ENCODE measurements around the gene DNAH7. TPM values are rescaled to one million over a fixed set of nuclear protein-coding genes. Genes with fewer than 3 reads are reported as not detected.

DNAH7 gene
- total and polyA plus RNA-seq, 2 experiments from 2014 or later, result 0.35 to 1.1 TPM

- DNase-seq (ENCODE audit: low spot score), result no peak
- Histone ChIP-seq H3K4me1 (ENCODE audit: insufficient read depth) (no peaks in the 10 kb centered on the region), H3K4me3 (no peak overlapping the region), H3K36me3 (ENCODE audit: insufficient read depth) (no peaks in the 10 kb centered on the region), H2AFZ (peak overlapping the region; percentile 77), H3K9me2 (ENCODE audit: insufficient read depth) (no peaks in the 10 kb centered on the region), H3F3A (replicated peaks; ENCODE audit: low read depth) (no peaks in the 10 kb centered on the region), H3K4me2 (no peak overlapping the region), H3K27ac (ENCODE audit: low read depth) (no peak overlapping the region), H3K79me2 (replicated peaks; ENCODE audit: insufficient read depth) (no peaks in the 10 kb centered on the region), H3K27me3 (ENCODE audit: insufficient read depth) (no peaks in the 10 kb centered on the region), H4K20me1 (replicated peaks; ENCODE audit: insufficient read depth) (no peaks in the 10 kb centered on the region)
- Mint-ChIP-seq H3K4me3 (no peak overlapping the region), H3K9me3 (no peaks in the 10 kb centered on the region; the same call in 2 of the 3 replicates), H3K4me1 (no peaks in the 10 kb centered on the region), H3K36me3 (ENCODE audit: low read depth) (no peaks in the 10 kb centered on the region), H3K27me3 (ENCODE audit: insufficient read depth, low read depth, poor library complexity) (no peaks in the 10 kb centered on the region), H3K27ac (no peak overlapping the region)
- no peak for ATAC-seq
- TF ChIP-seq CREB1 (CRISPR knock-in tag; IDR thresholded peaks at IDR 0.05; ENCODE audit: low read depth) (no peak), NANOG (IDR thresholded peaks at IDR 0.05; ENCODE audit: borderline replicate concordance) (no peak), CTCF (conservative IDR thresholded peaks at IDR 0.05; ENCODE audit: low read depth in 2 of 2) (peak in 1 of 2 experiments; percentile 30; a peak in 2 of 4 replicates)
Measured at GRCh38 chr2:195925120-195925519, 143.5 kb downstream of the DNAH7 start.

- Mint-ChIP-seq H3K27ac (no peak overlapping the region), H3K9me3 (no peaks in the 10 kb centered on the region; the same call in 2 of the 3 replicates), H3K4me3 (no peak overlapping the region), H3K27me3 (ENCODE audit: insufficient read depth, low read depth, poor library complexity) (no peaks in the 10 kb centered on the region), H3K4me1 (no peaks in the 10 kb centered on the region), H3K36me3 (ENCODE audit: low read depth) (no peaks in the 10 kb centered on the region)
- Histone ChIP-seq H3K27me3 (ENCODE audit: insufficient read depth) (no peaks in the 10 kb centered on the region), H3K4me1 (ENCODE audit: insufficient read depth) (no peaks in the 10 kb centered on the region), H3F3A (replicated peaks; ENCODE audit: low read depth) (no peaks in the 10 kb centered on the region), H3K4me3 (no peak overlapping the region), H4K20me1 (replicated peaks; ENCODE audit: insufficient read depth) (no peaks in the 10 kb centered on the region), H3K4me2 (no peak overlapping the region), H3K27ac (ENCODE audit: low read depth) (no peak overlapping the region), H3K9me2 (ENCODE audit: insufficient read depth) (no peaks in the 10 kb centered on the region), H2AFZ (no peak overlapping the region), H3K36me3 (ENCODE audit: insufficient read depth) (no peaks in the 10 kb centered on the region), H3K79me2 (replicated peaks; ENCODE audit: insufficient read depth) (no peaks in the 10 kb centered on the region)
- ATAC-seq, result no peak
- DNase-seq (ENCODE audit: low spot score), result no peak
- no peak for TF ChIP-seq CREB1 (CRISPR knock-in tag; IDR thresholded peaks at IDR 0.05; ENCODE audit: low read depth)
- TF ChIP-seq EZH2phosphoT487 (IDR thresholded peaks at IDR 0.05; ENCODE audit: unreplicated experiment), result no peak
- TF ChIP-seq ZNF114 (CRISPR knock-in tag; IDR thresholded peaks at IDR 0.05), result no peak
- TF ChIP-seq ZNF331 (CRISPR knock-in tag; IDR thresholded peaks at IDR 0.05; ENCODE audit: low read depth), result no peak
- no peak for TF ChIP-seq CTCF (conservative IDR thresholded peaks at IDR 0.05; ENCODE audit: low read depth in 2 of 2)
- TF ChIP-seq JUNB (IDR thresholded peaks at IDR 0.05; ENCODE audit: unreplicated experiment), result no peak
- TF ChIP-seq ETS1 (IDR thresholded peaks at IDR 0.05), result no peak
- TF ChIP-seq NANOG (IDR thresholded peaks at IDR 0.05; ENCODE audit: borderline replicate concordance), result no peak
- no peak for TF ChIP-seq STAT1 (IDR thresholded peaks at IDR 0.05; ENCODE audit: unreplicated experiment)
- TF ChIP-seq REST (IDR thresholded peaks at IDR 0.05; ENCODE audit: unreplicated experiment), result no peak
Measured at GRCh38 chr2:195923889-195924288, 144.7 kb downstream of the DNAH7 start.
